ENCODE results near the gene LY6G5B.

LY6G5B gene, protein sequence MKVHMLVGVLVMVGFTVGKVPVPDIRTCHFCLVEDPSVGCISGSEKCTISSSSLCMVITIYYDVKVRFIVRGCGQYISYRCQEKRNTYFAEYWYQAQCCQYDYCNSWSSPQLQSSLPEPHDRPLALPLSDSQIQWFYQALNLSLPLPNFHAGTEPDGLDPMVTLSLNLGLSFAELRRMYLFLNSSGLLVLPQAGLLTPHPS
- 2.0 to 4.6 reads per million in 2 experiments for total RNA-seq

DNA sequence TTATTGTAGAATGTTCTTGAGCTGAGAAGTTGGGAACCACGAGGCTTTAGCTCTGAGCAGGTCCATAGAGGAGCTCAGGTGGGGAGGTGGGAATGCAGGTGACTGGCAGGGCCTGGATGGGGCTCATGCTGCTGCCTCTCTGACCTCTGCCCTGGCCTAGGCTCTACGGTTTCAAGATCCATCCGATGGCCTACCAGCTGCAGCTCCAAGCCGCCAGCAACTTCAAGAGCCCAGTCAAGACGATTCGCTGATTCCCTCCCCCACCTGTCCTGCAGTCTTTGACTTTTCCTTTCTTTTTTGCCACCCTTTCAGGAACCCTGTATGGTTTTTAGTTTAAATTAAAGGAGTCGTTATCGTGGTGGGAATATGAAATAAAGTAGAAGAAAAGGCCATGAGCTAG lies at the start of gene LY6G5B:
Gene LY6G5B, plus strand, starts transcription at position 301 of the 400 bp plus-strand sequence. CDS start 975 bp downstream, outside the sequence.
- DNase-seq (ENCODE audit: low read depth): no peak

DNA sequence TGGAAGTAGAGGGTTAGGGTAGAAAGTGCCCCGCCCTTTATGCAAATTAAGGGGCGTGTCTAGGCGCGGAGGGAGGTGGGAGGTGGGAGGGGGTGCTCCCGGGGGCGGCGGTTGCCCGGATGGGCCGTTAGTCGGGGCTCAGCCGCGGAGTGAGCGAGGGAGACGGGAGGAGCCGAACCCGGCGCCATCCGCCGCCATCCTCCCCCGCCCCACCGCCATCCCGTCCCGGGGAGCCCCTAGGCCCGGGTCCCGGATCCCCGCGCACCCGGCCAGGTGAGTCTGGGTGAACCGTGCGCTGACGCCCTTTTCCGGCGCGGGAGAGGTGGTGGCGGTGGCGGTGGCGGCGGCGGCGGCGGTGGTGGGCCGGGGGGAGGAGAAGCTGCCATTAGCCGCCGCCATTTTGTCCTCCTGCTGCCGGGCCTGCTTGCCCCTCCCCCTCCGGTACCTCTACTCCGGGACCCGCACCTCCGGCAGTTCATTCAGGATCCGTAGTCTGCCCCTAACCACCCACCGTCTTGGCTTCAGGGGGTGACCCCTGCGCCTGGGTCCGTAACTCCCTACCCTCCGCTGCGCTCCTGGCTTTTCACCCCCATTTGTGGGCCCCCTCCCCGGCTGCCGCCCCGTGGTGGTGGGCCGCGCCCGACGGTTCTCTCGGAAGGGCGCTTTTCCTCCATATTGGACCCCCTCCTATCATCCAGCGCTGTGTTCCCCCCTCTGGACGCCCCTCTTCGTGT lies 49.0 kb upstream of the LY6G5B start, which contains the start of gene PRRC2A:
Gene PRRC2A, plus strand, starts transcription at position 130 of the 734 bp plus-strand sequence. CDS start 2,075 bp downstream, outside the sequence.
- peak; percentile 73 for DNase-seq (ENCODE audit: low read depth)

DNA sequence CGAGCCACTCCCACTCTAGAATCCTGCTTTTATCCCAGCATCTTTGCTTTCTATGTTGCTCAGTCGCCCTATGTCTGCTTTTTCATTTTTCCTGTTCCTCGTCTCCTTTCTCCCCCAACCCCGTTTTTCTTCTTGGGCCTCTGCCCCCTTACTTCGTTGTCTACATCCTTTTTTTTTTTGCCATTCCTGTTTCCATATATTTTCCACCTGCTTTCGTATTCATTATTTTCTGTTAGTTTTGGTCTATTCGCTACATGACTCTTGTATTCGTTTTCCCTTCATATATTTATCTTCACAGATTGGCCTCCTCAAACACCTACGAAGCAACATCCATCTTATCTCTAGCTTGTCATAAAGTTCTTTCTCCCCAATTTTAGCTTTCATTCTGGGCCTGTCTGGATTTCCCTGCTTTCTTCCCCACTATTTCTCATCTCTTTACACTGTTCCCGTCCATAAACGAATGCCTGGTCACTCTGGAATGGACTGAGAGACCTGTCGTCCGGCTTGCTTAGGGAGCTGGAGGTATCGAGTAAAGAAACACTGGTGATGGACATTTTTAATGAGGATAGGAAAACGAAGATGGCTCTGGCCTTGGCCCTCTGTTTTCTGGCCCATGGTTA lies 48.3 kb upstream of the LY6G5B start:
- no peak for DNase-seq (ENCODE audit: low read depth)

DNA sequence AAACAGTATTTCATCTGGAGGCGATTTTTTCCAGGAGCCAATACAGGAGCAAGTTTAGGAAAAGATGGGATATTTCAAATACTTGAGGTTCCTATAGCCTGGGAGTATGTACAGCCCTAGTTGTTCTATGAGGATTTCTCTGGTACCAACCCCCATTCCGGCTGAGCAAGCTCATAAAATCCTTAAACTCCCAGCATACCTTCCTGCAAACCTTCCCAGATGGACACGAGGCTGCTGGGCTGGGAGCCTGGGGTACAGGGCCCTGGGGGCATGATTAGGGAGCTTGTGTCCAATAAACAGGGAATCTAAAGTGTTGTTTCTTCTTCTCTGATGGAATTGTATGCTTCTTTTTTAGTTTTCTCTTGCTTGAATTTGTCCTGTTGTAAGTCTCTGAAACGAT lies 47.8 kb upstream of the LY6G5B start:
- no peak for DNase-seq (ENCODE audit: low read depth)

DNA sequence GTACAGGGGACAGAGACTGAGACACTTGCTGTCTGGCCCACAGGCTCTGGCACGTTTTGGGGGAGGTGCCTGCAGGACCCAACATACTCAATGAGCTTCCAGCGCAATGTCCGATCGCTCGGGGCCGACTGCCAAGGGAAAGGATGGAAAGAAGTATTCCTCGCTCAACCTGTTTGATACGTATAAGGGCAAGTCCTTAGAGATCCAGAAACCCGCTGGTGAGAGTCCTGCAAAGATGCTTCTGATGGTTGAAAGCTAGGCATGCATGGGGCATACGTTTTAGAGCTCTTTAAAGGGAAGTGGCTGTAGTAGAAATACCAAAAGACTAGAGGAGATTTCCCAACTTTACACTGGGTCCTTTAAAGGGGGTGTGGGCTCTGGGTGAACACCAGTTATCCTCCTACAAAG lies 47.1 kb upstream of the LY6G5B start:
- DNase-seq (ENCODE audit: low read depth): no peak

DNA sequence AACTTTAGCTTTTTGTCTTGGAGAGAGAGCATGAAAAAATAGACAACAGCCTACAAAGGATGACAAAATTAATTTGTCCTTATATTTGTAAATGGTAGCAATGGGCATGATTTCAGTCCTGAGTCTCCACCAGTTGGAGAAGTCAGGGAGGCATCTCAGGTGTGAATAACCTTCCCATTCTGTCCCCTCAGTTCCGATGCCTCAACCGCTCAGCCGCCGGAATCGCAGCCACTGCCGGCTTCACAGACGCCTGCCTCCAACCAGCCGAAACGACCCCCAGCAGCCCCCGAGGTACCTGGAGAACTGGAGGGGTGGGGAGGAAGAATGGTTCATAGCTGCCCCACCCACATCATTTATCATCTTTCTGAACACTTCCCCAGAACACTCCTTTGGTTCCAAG lies 45.7 kb upstream of the LY6G5B start:
- no peak for DNase-seq (ENCODE audit: low read depth)

DNA sequence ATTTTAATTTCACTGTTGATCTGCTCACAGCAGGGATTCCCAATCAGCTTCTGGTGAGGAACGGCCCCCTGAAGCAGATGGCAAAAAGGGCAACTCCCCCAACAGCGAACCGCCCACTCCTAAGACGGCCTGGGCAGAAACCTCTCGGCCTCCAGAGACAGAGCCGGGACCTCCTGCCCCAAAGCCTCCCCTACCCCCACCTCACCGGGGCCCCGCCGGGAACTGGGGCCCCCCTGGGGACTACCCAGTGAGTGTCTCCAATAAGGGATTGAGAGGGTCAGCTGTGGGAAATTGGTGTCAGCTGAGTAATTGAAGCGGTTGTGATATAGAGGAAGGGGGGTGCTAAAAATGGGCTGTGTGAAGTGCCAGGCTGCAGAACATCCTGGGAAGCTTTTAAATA lies 42.8 kb upstream of the LY6G5B start:
- no peak for DNase-seq (ENCODE audit: low read depth)

DNA sequence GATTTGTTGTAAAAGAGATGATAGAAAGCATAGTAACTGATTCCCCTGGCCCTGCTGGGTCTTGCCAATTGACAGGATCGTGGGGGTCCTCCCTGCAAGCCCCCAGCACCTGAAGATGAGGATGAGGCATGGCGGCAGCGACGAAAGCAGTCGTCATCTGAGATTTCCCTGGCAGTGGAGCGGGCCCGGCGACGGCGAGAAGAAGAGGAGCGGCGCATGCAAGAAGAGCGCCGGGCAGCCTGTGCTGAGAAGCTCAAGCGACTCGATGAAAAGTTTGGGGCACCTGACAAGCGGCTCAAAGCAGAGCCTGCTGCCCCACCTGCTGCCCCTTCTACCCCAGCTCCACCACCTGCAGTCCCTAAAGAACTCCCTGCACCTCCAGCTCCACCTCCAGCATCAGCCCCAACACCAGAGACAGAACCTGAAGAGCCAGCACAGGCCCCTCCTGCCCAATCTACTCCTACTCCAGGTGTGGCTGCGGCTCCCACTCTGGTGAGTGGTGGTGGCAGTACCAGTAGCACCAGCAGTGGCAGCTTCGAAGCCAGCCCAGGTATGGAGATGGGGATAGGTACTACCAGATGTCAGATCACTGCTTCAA lies 42.0 kb upstream of the LY6G5B start:
- DNase-seq (ENCODE audit: low read depth): no peak

DNA sequence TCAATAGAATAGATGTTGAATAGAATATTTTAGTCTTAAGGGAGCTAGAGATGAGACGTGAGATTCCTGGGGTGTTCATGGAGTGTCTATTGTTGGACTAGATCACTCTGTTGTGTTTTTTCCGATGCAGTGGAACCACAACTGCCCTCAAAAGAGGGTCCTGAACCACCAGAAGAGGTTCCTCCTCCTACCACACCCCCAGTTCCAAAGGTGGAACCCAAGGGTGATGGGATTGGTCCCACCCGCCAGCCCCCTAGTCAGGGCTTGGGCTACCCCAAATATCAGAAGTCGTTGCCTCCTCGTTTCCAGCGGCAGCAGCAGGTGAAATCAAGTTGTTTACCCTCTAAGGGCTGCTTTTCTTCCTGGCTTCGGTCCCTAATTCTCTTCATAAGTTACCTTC lies 40.8 kb upstream of the LY6G5B start:
- DNase-seq (ENCODE audit: low read depth): no peak

DNA sequence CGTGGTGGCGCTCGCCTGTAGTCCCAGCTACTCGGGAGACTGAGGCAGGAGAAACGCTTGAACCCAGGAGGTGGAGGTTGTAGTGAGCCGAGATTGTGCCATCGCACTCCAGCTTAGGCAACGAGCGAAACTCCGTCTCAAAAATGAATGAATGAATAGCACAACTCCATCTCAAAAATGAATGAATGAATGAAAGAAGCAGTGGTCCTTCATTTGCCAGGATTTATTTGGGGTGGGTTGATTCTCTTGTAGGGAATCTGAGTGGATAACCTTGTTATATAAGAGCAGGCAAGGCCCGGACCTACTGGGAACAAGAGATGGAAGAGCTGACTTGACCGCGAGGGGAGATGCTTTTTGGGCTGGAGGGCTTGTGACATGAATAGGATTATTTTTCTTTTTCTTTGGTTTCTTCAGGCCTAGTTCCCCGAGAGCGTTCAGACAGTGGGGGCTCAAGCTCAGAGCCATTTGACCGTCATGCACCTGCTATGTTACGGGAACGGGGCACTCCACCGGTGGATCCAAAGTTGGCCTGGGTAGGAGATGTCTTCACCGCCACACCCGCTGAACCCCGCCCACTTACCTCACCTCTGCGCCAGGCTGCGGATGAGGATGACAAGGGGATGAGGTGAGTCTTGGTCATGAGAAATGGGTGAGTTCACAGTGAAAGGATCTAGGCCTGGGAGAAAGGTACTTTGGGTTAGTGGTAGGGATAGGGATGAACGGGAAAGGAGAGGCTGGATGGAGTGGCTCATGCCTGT lies 39.4 kb upstream of the LY6G5B start:
- no peak for DNase-seq (ENCODE audit: low read depth)

DNA sequence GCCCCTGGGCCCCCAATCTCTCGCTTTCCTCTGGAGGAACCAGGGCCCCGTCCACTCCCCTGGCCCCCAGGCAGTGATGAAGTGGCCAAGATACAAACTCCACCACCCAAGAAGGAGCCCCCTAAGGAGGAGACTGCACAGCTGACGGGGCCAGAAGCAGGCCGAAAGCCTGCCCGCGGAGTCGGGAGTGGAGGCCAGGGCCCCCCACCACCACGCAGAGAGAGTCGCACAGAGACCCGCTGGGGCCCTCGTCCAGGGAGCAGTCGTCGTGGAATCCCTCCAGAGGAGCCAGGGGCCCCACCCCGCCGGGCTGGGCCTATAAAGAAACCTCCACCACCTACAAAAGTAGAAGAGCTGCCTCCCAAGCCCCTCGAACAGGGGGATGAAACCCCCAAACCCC lies 38.6 kb upstream of the LY6G5B start:
- DNase-seq (ENCODE audit: low read depth): no peak

DNA sequence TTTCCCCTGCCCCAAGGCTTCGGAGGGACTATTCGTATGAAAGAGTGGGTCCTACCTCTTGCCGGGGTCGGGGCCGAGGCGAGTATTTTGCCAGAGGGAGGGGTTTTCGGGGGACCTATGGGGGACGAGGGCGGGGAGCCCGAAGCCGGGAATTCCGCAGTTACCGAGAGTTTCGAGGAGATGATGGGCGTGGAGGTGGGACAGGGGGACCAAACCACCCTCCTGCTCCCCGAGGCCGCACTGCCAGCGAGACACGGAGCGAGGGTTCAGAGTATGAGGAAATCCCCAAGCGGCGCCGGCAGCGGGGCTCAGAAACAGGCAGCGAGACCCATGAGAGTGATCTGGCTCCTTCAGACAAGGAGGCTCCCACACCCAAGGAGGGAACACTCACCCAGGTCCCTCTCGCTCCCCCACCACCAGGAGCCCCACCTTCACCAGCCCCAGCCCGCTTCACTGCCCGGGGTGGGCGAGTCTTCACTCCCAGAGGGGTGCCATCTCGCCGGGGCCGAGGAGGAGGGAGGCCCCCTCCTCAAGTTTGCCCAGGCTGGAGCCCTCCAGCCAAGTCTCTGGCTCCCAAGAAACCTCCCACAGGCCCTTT lies 38.0 kb upstream of the LY6G5B start:
- DNase-seq (ENCODE audit: low read depth): no peak

DNA sequence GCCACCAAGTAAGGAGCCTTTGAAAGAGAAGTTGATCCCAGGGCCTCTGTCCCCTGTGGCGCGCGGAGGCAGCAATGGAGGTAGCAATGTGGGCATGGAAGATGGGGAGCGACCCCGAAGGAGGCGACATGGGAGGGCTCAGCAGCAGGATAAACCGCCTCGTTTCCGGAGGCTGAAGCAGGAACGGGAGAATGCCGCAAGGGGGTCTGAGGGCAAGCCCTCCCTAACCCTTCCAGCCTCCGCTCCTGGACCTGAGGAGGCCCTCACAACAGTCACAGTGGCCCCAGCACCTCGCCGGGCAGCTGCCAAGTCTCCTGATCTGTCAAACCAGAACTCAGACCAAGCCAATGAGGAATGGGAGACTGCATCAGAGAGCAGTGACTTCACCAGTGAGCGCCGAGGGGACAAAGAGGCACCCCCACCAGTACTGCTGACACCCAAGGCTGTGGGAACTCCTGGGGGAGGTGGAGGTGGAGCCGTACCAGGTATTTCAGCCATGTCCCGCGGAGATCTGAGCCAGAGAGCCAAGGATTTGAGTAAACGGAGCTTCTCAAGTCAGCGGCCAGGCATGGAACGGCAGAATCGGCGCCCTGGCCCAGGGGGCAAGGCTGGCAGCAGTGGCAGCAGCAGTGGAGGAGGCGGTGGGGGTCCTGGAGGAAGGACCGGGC lies 37.4 kb upstream of the LY6G5B start:
- DNase-seq (ENCODE audit: low read depth): no peak

DNA sequence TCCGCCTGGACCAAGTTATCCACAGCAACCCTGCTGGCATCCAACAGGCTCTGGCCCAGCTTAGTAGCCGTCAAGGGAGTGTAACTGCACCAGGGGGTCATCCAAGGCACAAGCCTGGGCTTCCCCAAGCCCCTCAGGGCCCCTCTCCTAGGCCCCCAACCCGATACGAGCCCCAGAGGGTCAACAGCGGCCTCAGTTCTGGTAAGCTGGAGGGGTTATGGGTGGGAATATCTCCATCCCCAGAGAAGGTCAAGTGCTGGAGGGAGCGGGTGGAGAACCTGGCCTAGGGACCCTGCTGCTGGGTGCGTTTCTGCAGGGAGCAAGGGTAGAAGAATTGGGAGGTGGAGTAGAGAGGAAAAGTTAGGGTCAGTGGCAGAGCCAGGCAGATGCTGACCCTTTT lies 36.3 kb upstream of the LY6G5B start:
- no peak for DNase-seq (ENCODE audit: low read depth)

DNA sequence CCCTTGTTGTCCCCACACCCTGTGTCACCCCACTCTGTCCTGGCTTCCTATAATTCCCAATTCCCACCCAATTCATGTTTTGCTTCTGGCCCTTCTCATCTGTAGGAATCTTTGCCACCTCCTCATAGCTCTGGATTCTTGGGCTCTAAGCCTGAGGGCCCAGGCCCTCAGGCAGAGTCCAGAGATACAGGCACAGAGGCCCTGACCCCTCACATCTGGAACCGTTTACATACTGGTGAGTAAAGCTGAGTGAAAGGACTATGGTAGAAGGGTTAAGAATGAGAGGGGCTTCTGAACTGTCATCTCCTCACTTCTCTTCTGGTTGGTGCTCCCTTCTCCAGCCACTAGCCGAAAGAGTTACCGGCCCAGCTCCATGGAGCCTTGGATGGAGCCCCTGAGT lies 35.6 kb upstream of the LY6G5B start:
- DNase-seq (ENCODE audit: low read depth): no peak

DNA sequence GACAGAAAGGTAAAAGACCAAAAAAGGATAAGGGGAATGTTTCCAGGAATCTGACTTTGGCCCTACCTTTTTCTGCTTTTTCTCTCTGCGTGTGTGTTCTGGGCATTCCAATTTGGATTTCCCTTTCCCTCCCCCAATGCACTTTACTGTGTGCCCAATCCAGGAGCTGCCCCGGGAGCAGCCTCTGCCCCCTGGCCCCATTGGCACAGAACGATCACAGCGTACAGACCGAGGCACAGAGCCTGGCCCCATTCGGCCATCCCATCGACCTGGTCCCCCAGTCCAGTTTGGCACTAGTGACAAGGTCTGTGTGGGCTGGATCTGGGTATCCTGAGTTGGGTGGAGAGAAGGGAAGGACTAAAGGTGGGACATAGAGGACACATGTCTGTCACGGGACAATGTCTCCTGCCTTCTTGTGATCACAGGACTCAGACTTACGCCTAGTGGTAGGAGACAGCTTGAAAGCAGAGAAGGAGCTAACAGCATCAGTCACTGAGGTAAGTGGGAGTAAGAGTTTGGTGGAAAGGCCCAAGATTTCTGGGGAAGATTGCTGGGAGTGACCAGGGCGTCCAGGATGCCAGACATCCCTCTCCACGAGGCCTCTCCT lies 34.7 kb upstream of the LY6G5B start:
- DNase-seq (ENCODE audit: low read depth): no peak

DNA sequence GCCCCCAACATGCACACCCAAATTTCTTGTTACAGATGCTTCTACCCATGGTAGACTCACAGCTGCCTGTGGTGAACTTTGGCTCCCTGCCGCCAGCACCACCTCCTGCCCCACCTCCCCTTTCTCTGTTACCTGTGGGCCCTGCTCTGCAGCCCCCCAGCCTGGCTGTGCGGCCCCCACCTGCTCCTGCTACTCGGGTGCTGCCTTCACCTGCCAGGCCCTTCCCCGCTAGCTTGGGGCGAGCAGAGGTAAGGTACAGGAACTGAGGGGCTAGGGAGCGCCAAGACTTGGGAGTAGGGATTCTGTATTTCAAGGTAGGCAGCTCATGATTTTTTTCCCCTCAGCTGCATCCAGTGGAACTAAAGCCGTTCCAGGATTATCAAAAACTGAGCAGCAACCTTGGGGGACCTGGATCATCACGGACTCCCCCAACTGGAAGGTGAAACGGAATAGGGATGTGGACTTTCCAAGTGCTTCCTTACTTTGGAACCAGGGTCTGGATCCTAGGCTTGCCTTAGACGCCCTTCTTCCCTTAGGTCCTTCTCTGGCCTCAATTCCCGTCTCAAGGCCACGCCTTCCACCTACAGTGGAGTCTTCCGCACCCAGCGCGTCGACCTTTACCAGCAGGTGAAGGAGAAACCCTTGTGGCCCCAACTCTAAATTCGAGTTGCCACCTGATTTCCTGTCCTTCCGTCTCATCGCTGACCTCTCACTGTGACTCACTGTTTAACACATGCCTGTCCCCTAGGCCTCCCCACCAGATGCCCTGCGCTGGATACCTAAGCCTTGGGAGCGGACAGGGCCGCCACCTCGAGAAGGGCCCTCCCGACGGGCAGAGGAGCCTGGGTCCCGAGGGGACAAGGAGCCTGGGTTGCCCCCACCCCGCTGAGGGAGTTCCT lies 32.8 kb upstream of the LY6G5B start:
- no peak for DNase-seq (ENCODE audit: low read depth)

DNA sequence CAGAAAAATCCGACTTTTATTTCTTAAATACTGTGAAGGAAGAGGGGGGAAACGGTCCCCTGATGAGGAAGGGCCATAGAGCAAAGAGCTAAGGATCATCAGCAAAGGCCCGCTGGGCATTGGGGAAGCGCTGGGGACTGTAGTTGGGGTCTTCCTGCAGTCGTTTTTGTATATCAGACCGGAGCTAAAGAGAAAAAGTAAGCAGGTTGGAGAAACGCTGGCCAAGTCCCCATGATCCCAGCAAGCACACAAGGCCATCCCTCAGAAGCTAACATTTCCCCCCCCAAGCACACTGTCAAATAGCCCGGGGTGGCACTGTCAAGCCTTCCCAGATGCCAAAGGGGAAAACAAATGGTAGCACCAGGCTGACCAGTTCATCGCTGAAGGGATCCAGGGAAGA lies 30.7 kb upstream of the LY6G5B start:
- DNase-seq (ENCODE audit: low read depth): no peak

DNA sequence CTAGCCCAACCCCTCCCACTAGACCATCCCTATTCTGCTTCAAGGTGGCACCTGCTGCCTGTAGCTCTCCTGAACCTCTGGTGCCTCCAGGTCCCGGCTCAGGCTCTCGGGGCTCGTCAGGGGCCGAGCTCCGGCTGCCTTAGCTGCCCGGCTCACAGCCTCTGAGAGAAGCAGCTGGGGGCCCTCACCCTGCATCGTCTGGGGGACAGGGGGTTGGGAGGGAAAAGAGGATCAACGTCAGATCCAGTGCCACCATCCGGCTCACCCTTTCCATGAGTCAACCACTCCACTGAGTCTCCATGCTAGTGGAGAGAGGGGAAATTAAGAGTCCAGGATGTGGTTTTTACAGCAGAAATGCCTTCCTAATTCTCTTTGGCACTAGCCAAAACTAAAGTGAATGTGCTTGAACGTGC lies 30.3 kb upstream of the LY6G5B start:
- no peak for DNase-seq (ENCODE audit: low read depth)

DNA sequence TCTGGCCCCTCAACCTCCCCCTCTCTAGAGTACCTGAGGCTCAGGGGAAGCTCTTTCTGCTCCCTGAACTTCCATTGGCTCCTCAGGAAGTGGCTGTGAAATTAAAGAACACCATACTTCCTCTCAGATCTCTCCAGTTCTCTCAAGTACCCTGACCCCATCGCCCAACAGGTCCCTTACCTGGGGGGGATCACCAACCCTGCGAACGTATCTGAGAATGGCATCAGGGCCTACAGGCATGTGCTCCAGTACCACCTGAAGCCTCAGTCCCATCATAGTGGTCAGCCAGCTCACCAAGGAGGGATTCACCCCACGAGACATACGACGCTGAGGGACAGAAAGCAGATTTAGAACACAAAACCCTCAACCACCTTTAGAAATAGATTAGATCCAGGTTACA lies 29.2 kb upstream of the LY6G5B start:
- DNase-seq (ENCODE audit: low read depth): no peak

Data from T follicular helper cell (primary cell).